Measurements from ENCODE around the gene HACD2.

Gene HACD2

GRCh38 chr3:123486460-123486859 lies 98.4 kb downstream of the HACD2 start:
- Histone ChIP-seq H3K4me3 (ENCODE audit: low read length, poor library complexity, severe bottlenecking) (no peak overlapping the region), H4K20me1 (ENCODE audit: insufficient read depth, low read length, poor library complexity, severe bottlenecking) (no peaks in the 10 kb centered on the region), H3K9ac (ENCODE audit: low read depth, low read length, poor library complexity, severe bottlenecking) (no peak overlapping the region), H3K9me2 (replicated peaks; ENCODE audit: low read depth, low read length) (no peaks in the 10 kb centered on the region), H3K4me1 (ENCODE audit: insufficient read depth, low read length, poor library complexity, severe bottlenecking) (no peaks in the 10 kb centered on the region), H3K9me3 (ENCODE audit: insufficient read depth, low read depth, low read length) (no peaks in the 10 kb centered on the region), H3K79me2 (ENCODE audit: insufficient read depth, low read length) (no peaks in the 10 kb centered on the region), H3K36me3 (ENCODE audit: insufficient read depth, low read length) (no peaks in the 10 kb centered on the region), H3F3A (ENCODE audit: low read depth) (no peaks in the 10 kb centered on the region), H2AFZ (ENCODE audit: low read length) (no peak overlapping the region), H3K4me2 (ENCODE audit: low read depth, low read length, poor library complexity, severe bottlenecking) (no peak overlapping the region), H3K27me3 (ENCODE audit: insufficient read depth, low read length, poor library complexity, severe bottlenecking) (no peaks in the 10 kb centered on the region)
- no peak for TF ChIP-seq EZH2phosphoT487 (IDR thresholded peaks at IDR 0.05; ENCODE audit: borderline replicate concordance)
- no peak for TF ChIP-seq CTCF (conservative IDR thresholded peaks at IDR 0.05; ENCODE audit: low read length)

GRCh38 chr3:123485551-123485950 lies 99.3 kb downstream of the HACD2 start:
- Histone ChIP-seq H3K4me2 (ENCODE audit: low read depth, low read length, poor library complexity, severe bottlenecking) (no peak overlapping the region), H2AFZ (ENCODE audit: low read length) (no peak overlapping the region), H3K4me1 (ENCODE audit: insufficient read depth, low read length, poor library complexity, severe bottlenecking) (no peaks in the 10 kb centered on the region), H3K27me3 (ENCODE audit: insufficient read depth, low read length, poor library complexity, severe bottlenecking) (no peaks in the 10 kb centered on the region), H3K9ac (ENCODE audit: low read depth, low read length, poor library complexity, severe bottlenecking) (no peak overlapping the region), H3K79me2 (ENCODE audit: insufficient read depth, low read length) (no peaks in the 10 kb centered on the region), H3F3A (ENCODE audit: low read depth) (no peaks in the 10 kb centered on the region), H3K4me3 (ENCODE audit: low read length, poor library complexity, severe bottlenecking) (no peak overlapping the region), H3K36me3 (ENCODE audit: insufficient read depth, low read length) (no peaks in the 10 kb centered on the region), H3K9me2 (replicated peaks; ENCODE audit: low read depth, low read length) (no peaks in the 10 kb centered on the region), H4K20me1 (ENCODE audit: insufficient read depth, low read length, poor library complexity, severe bottlenecking) (no peaks in the 10 kb centered on the region), H3K9me3 (ENCODE audit: insufficient read depth, low read depth, low read length) (no peaks in the 10 kb centered on the region)
- no peak for TF ChIP-seq CTCF (conservative IDR thresholded peaks at IDR 0.05; ENCODE audit: low read length)
- TF ChIP-seq EZH2phosphoT487 (IDR thresholded peaks at IDR 0.05; ENCODE audit: borderline replicate concordance): no peak

- H3K36me3 ChIP-seq (ENCODE audit: insufficient read depth, low read length): no peaks in the 10 kb centered on the region
- TF ChIP-seq EZH2phosphoT487 (IDR thresholded peaks at IDR 0.05; ENCODE audit: borderline replicate concordance) (no peak), CTCF (conservative IDR thresholded peaks at IDR 0.05; ENCODE audit: low read length) (no peak)
- no peaks in the 10 kb centered on the region for H4K20me1 ChIP-seq (ENCODE audit: insufficient read depth, low read length, poor library complexity, severe bottlenecking)
- no peaks in the 10 kb centered on the region for H3K9me2 ChIP-seq (replicated peaks; ENCODE audit: low read depth, low read length)
- H3K4me2 ChIP-seq (ENCODE audit: low read depth, low read length, poor library complexity, severe bottlenecking): no peak overlapping the region
- H3K9me3 ChIP-seq (ENCODE audit: insufficient read depth, low read depth, low read length): no peaks in the 10 kb centered on the region
- no peaks in the 10 kb centered on the region for H3K27me3 ChIP-seq (ENCODE audit: insufficient read depth, low read length, poor library complexity, severe bottlenecking)
- H3K79me2 ChIP-seq (ENCODE audit: insufficient read depth, low read length): no peaks in the 10 kb centered on the region
- no peak overlapping the region for H3K9ac ChIP-seq (ENCODE audit: low read depth, low read length, poor library complexity, severe bottlenecking)
- H3F3A ChIP-seq (ENCODE audit: low read depth): no peaks in the 10 kb centered on the region
- no peak overlapping the region for H3K4me3 ChIP-seq (ENCODE audit: low read length, poor library complexity, severe bottlenecking)
- H3K4me1 ChIP-seq (ENCODE audit: insufficient read depth, low read length, poor library complexity, severe bottlenecking): no peaks in the 10 kb centered on the region
- no peak overlapping the region for H2AFZ ChIP-seq (ENCODE audit: low read length)
These were observed 101.7 kb downstream of the HACD2 start for GRCh38 chr3:123483146-123483545.
